GM19438 (cell line): ENCODE results near the gene FCGR3A.

Source experiments
- ATAC-seq: cut with Tn5 transposase; IDR thresholded peaks from one replicate; pipeline ENCODE4 v1.9.1; 2021; ENCODE audit warnings: low read depth; ENCODE audit not compliant: unreplicated experiment

Gene FCGR3A

DNA sequence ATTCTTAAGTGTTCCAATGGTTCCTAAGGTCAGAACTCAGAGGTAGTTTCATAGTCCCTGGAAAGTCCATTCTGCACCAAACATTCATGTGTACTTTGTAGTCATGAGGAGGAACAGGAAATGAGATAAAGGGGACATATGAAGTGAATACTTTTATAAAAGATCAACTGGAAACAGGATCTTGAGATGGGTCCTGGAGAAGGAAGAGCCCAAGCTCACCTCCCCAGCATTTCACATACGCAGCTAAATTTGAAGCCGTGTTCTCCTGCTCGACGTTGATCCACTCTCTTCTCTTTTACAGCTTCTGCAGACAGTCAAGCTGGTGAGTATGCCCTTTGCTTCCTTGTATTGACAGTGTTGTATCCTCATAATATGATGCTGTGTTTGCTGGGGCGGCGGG, 43.9 kb downstream of the FCGR3A start:
- ATAC-seq: no peak

GRCh38 chr1:161503394-161503748, 46.2 kb downstream of the FCGR3A start:
- no peak for ATAC-seq

DNA sequence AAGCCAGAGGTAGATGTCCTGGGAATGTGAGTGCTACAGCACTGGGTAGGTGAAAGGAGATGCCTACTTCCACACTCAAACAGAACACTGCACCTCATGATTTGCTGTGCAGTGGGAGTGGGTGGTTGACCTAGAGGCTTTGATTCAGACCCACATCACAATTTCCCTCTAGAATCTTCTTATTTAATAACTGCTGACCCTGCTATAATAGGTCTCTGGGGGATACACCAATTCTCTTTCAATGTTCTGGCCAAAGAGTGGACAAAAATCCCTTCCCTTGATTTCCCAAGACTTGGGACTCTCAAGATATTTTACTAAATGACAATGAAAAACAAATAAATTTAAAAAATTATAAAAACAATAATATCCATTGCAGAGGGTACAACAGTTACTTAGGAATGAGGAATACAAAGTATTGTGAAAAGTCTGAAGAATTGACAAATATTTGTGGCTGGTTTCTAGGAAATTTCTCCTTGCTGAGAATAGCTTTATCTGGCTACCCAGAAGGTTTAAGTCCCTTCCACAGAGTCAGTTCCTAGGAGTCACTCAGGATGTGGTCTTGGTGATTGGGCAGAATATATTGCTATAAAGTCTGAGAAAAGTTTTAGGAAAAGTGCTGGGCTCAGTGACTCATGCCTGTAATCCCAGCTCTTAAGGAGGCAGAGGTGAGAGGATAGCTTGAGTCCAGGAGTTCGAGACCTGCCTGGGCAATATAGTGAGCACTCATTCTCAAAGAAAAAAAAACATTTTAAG, 46.8 kb downstream of the FCGR3A start:
- no peak for ATAC-seq

- no peak for ATAC-seq
Observed at GRCh38 chr1:161502181-161502580, 47.4 kb downstream of the FCGR3A start.

DNA sequence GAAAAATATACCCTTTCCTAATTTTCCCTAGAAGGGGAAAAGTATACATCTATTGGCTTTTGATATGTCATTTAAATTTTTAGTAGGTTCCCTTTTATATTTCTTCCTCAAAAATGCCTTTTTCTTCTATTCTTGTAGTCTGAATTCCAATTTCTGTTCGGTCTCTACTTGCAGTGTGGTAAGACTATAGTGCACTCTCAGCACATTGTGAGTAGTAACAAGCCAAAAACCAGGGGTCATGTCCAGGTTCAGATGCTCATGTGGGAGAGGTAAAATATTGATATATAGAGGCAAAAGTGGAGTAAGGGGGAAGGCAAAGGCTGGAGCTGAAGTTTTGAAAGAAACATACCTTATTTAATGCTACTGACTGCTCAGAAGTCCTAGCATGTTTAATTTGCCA, 48.4 kb downstream of the FCGR3A start:
- no peak for ATAC-seq

DNA sequence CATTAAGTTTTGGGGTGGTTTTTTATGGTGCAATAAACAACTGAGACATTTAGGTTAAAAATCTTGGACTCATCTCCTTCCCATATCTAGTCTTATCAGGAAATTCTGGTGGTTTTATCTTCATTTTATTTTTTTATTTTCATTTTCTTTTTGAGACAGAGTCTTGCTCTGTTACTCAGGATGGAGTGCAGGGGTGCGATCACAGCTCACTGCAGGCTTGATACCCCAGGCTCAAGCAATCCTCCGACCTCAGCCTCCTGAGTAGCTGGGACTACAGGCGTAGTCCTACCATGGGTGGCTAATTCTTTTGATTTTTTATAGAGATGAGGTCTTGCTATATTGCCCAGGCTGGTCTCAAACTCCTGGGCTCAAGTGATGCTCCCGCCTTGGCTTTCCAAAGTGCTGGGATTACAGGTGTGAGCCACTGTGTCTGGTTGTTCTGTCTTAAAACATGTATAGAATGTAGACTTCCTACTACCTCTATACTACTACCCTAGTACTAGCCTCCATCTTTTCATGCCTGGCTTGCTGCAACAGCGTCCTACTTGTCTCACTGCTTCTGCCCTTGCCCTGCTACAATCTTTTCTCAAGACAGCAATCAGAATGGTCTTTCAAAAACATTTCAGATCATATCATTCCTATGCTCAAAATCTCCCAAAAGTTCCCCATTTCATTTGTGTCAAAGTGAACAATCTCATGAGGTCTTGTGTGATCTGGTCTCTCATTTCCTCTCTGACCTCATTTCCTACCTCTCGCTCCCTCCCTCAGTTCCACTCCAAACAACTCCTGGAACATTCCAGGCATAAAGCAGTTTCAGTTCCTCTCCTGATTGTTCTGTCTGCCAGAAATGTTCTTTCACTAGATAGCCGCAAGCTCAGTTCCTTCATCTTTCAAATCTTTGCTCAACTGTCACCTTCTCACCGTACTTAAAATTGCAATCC, 50.2 kb downstream of the FCGR3A start:
- ATAC-seq: no peak

DNA sequence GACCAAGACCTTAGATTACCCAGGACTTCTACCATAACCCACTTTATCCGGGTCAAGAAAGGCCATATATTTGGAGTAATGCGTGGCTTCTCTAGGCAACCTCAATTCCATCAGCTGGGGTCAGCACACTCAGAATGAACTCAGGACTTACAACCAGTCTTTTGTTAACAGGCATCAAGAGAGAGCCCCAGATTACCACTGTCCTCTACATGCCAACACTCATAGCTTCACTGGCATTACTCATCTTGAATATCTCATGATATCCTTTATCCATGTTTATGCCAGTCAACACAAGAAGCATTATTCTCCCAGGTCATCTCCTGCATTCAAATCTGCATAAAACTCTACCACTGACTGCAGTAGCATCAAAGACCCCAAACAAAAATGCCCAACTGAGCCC, 51.0 kb downstream of the FCGR3A start:
- no peak for ATAC-seq

- ATAC-seq: no peak
Observed at GRCh38 chr1:161497961-161498360, 51.7 kb downstream of the FCGR3A start.

DNA sequence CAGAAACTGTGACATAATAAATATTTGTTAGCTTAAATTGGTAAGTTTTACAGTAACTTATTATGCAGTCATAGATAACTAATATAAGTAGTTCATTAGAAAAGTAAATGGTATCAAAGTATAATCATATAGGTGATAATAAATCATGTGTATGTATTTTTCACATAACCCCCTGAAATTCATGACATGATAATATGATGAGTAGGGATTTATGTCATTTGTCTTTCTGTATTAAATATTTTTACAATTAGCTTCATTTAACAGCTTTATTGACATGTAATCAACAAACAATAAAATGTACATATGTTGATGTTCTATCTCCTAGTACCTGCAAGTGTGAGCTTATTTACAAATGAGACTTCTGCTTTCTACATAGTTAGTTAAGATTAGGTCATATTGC, 54.1 kb downstream of the FCGR3A start:
- ATAC-seq: no peak

GRCh38 chr1:161494091-161494735, 55.4 kb downstream of the FCGR3A start:
- ATAC-seq: no peak

DNA sequence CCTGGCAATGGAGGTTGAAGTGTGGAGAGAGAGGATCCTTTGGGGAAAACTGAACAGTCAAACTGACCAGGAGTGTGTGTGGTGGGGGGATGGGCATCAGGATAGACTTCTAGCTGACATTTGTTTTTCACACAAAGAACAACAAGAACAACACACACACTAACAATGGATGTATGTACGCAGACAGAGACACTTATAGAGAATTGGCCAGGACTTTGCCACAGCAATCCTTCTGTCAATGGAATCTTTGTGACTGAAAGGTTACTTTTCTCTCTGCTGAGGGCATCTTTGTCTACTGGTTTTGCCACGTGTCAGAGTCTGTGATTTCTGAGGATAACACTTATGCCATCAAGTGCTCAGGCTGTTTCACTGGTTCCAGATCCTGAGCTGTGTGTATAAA, 56.8 kb downstream of the FCGR3A start:
- ATAC-seq: no peak
